K562 (cell line): ENCODE data around the gene PTTG1IP. TPM values are rescaled to one million over a fixed set of nuclear protein-coding genes. Genes with fewer than 3 reads are reported as not detected.
A peak's percentile ranks its signal among the peaks of the same experiment; 100 is the strongest.

ENCODE experiments used
- DIDO1 ChIP-seq: fragments of 450-650 bp; IDR thresholded peaks from 2 replicates; pipeline ENCODE4 v1.6.1; 2016; ENCODE audit warnings: low read depth, missing biosample characterization, missing genetic modification characterization
- DMBX1 ChIP-seq: fragments of 250-450 bp; sonication (Bioruptor Pico); IDR thresholded peaks from 2 replicates; pipeline ENCODE4 v1.8.0; 2022; ENCODE audit warnings: inconsistent platforms, mild to moderate bottlenecking, moderate library complexity, borderline replicate concordance
- FOXM1 ChIP-seq, 2 experiments: fragments of 450-650 bp in 1 of 2; sonication (generic) in 1 of 2; formaldehyde crosslinking in 1 of 2; IDR thresholded peaks; 2 replicates each; pipeline versions ENCODE4 v1.6.1 to v1.9.0; 2017 to 2022; ENCODE audit warnings: low read depth in 2 of 2, mild to moderate bottlenecking in 2 of 2, missing genetic modification reagents in 1 of 2, moderate library complexity in 1 of 2
- HOXB6 ChIP-seq: fragments of 250-450 bp; sonication (Bioruptor Pico); IDR thresholded peaks from 2 replicates; pipeline ENCODE4 v1.5.1; 2022; ENCODE audit warnings: mild to moderate bottlenecking, borderline replicate concordance
- NCOR1 ChIP-seq: fragments of 450-650 bp; IDR thresholded peaks from 2 replicates; pipeline ENCODE4 v1.6.1; 2016; ENCODE audit warnings: mild to moderate bottlenecking, moderate library complexity
- NFATC3 ChIP-seq: fragments of 450-650 bp; IDR thresholded peaks from 2 replicates; pipeline ENCODE4 v1.6.1; 2017; ENCODE audit warnings: mild to moderate bottlenecking
- SLC30A9 ChIP-seq: fragments of 250-450 bp; sonication (Bioruptor Pico); IDR thresholded peaks from 2 replicates; pipeline ENCODE4 v1.8.0; 2022; ENCODE audit warnings: mild to moderate bottlenecking, moderate library complexity
- SPI1 ChIP-seq: IDR thresholded peaks from 2 replicates; pipeline ENCODE4 v1.6.1; 2011; ENCODE audit warnings: low read depth, low read length, control low read depth, borderline replicate concordance
- STAT5A ChIP-seq: IDR thresholded peaks from 2 replicates; pipeline ENCODE4 v1.6.1; 2012; ENCODE audit warnings: low read length, inconsistent platforms, borderline replicate concordance
- TCF3 ChIP-seq: sonication (generic); formaldehyde crosslinking; IDR thresholded peaks from 2 replicates; pipeline ENCODE4 v1.4.0; 2020; ENCODE audit warnings: mild to moderate bottlenecking, missing genetic modification reagents
- TRIM24 ChIP-seq, 2 experiments: fragments of 450-650 bp; IDR thresholded peaks; 2 replicates each; pipeline ENCODE4 v1.6.1; 2016
- ZBTB1 ChIP-seq: sonication (generic); formaldehyde crosslinking; IDR thresholded peaks from 2 replicates; pipeline ENCODE4 v1.8.1; 2023; ENCODE audit warnings: missing genetic modification reagents, low read depth, mild to moderate bottlenecking, borderline replicate concordance
- ZNF12 ChIP-seq: sonication (generic); formaldehyde crosslinking; IDR thresholded peaks from 2 replicates; pipeline ENCODE4 v1.4.0; 2020; ENCODE audit warnings: mild to moderate bottlenecking, missing genetic modification reagents
- ZNF174 ChIP-seq: fragments of 250-450 bp; sonication (Bioruptor Pico); IDR thresholded peaks from 2 replicates; pipeline ENCODE4 v1.4.0; 2020; ENCODE audit warnings: mild to moderate bottlenecking
- ZNF354B ChIP-seq: fragments of 250-450 bp; sonication (Bioruptor Pico); IDR thresholded peaks from 2 replicates; pipeline ENCODE4 v1.4.0; 2020
- ZNF41 ChIP-seq: fragments of 250-450 bp; sonication (Bioruptor Pico); conservative IDR thresholded peaks from 2 replicates; pipeline ENCODE4 v1.4.0; 2020; ENCODE audit warnings: mild to moderate bottlenecking
- ZNF589 ChIP-seq: fragments of 200-800 bp; sonication (Bioruptor generic); IDR thresholded peaks from 2 replicates; pipeline ENCODE4 v1.6.1; 2016; ENCODE audit warnings: low read depth, missing genetic modification characterization, missing compliant biosample characterization
- polyA plus RNA-seq, 8 experiments: library from polyadenylated mRNA; depleted of rRNA in 4 of 8; stranded (reverse) in 5 of 8; unstranded in 3 of 8; fragments of >200 nt; fragmentation: Nextera tagmentation in 2 of 8; fragmentation: Illumina TruSeq in 1 of 8; extraction: Ambion mirVana in 2 of 8; extraction: Trizol in 1 of 8; gene quantifications; 2 replicates each; pipeline versions ENCODE4 v1.2.1 to v1.2.3, GENCODE V29; 2011 to 2014; ENCODE audit warnings: inconsistent platforms in 1 of 8, missing spikeins in 1 of 8
- total RNA-seq, 7 experiments: library from RNA; depleted of rRNA in 6 of 7; stranded (reverse); fragments of >200 nt in 6 of 7; fragmentation: Illumina TruSeq in 2 of 7; extraction: Trizol in 2 of 7; gene quantifications; 2 replicates each; pipeline versions ENCODE4 v1.2.1 to v1.2.3, GENCODE V29; 2011 to 2021; ENCODE audit warnings: low replicate concordance in 1 of 7
- TF ChIP-seq, protein P1 (sequence below): fragments of 450-650 bp; IDR thresholded peaks from 2 replicates; pipeline ENCODE4 v1.6.1; 2016; ENCODE audit warnings: low read depth, mild to moderate bottlenecking, moderate library complexity
- TF ChIP-seq, protein P2 (sequence below): sonication (generic); IDR thresholded peaks from 2 replicates; pipeline ENCODE4 v1.6.1; 2016
- TF ChIP-seq, protein P3 (sequence below), 2 experiments: fragments of 450-650 bp; IDR thresholded peaks; 2 replicates each; pipeline ENCODE4 v1.6.1; 2018; ENCODE audit warnings: mild to moderate bottlenecking in 2 of 2, low read depth in 1 of 2; ENCODE audit not compliant: partially characterized antibody in 2 of 2
- TF ChIP-seq, protein P4 (sequence below): sonication (generic); formaldehyde crosslinking; IDR thresholded peaks from 2 replicates; pipeline ENCODE4 v1.8.0; 2023; ENCODE audit warnings: mild to moderate bottlenecking, missing genetic modification reagents

The PTTG1IP gene
- total and polyA plus RNA-seq, 9 of the 15 experiments (the other 6 are each of a cell fraction or from before 2014, with no cell fraction given): 5.0 to 99.3 (median 82.4) TPM

DNA sequence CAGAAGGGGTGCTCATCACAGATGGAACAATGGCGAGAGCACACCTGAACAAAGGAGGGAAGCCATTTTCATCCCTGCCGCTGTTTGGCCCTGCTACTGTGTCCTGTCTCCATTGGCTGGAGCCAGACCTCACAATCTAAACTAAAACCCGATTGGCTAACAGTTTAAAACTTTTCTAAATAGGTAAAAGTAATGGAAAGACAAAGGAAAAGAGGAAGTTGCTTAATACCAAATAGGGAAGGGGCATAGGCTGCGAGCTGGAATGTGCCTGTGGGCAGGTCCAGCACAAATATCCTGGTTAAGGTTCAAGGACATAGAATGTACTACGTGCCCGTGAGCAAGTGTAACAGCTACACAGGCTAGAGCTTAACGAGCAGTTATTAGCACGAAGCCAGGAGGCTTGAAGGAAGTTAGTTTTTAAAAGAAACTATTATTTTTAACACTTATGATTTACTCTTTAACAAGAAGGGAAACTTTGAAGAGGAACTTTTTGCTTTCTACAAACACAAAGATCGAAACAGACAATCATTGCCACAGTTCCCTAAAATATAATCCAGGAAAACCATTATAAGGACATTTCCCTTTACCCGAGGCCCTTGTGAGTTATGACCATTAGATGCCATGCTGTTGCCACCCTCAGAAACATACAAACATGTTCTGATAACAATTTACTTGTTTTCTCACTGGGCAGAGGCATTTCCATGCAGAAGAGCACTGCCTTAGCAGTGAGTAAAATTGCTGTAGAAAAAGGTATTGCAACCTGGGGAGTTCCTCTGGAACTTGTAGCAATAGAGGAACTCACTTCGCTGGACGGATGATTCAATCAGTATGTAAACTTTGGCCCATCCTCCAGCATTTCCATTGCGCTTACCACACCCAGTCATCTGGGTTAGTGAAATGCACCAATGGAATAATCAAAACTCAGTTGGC is 4.8 kb upstream of the PTTG1IP start (continued):
- TF ChIP-seq TRIM24 (IDR thresholded peaks at IDR 0.05): peak; percentile 76 to 87; a peak in 3 of 4 replicates
- 0 out of 2 replicates have a peak, but pooled peaks have one; percentile 11 for TF ChIP-seq STAT5A
- TF ChIP-seq, protein P1, sequence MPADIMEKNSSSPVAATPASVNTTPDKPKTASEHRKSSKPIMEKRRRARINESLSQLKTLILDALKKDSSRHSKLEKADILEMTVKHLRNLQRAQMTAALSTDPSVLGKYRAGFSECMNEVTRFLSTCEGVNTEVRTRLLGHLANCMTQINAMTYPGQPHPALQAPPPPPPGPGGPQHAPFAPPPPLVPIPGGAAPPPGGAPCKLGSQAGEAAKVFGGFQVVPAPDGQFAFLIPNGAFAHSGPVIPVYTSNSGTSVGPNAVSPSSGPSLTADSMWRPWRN: peak; percentile 14; the same call in 1 of the 2 replicates
- TF ChIP-seq DIDO1 (tag): no peak
- no peak for TF ChIP-seq ZNF354B (CRISPR knock-in tag)
- TF ChIP-seq HOXB6: no peak
- TF ChIP-seq ZNF12 (CRISPR knock-in tag): no peak
- TF ChIP-seq, protein P2, sequence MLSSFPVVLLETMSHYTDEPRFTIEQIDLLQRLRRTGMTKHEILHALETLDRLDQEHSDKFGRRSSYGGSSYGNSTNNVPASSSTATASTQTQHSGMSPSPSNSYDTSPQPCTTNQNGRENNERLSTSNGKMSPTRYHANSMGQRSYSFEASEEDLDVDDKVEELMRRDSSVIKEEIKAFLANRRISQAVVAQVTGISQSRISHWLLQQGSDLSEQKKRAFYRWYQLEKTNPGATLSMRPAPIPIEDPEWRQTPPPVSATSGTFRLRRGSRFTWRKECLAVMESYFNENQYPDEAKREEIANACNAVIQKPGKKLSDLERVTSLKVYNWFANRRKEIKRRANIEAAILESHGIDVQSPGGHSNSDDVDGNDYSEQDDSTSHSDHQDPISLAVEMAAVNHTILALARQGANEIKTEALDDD: peak; percentile 85
- TF ChIP-seq SPI1: peak; percentile 96
- peak; percentile 27; the same call in 1 of the 2 replicates for TF ChIP-seq DMBX1
- no peak for TF ChIP-seq SLC30A9 (CRISPR knock-in tag)
- no peak for TF ChIP-seq NFATC3
- TF ChIP-seq TCF3: no peak
- peak; percentile 83; the same call in 1 of the 2 replicates for TF ChIP-seq ZNF589
- TF ChIP-seq ZNF41 (CRISPR knock-in tag): peak; percentile 44; the same call in 1 of the 2 replicates
- TF ChIP-seq ZNF174 (CRISPR knock-in tag): no peak
- TF ChIP-seq, protein P3, sequence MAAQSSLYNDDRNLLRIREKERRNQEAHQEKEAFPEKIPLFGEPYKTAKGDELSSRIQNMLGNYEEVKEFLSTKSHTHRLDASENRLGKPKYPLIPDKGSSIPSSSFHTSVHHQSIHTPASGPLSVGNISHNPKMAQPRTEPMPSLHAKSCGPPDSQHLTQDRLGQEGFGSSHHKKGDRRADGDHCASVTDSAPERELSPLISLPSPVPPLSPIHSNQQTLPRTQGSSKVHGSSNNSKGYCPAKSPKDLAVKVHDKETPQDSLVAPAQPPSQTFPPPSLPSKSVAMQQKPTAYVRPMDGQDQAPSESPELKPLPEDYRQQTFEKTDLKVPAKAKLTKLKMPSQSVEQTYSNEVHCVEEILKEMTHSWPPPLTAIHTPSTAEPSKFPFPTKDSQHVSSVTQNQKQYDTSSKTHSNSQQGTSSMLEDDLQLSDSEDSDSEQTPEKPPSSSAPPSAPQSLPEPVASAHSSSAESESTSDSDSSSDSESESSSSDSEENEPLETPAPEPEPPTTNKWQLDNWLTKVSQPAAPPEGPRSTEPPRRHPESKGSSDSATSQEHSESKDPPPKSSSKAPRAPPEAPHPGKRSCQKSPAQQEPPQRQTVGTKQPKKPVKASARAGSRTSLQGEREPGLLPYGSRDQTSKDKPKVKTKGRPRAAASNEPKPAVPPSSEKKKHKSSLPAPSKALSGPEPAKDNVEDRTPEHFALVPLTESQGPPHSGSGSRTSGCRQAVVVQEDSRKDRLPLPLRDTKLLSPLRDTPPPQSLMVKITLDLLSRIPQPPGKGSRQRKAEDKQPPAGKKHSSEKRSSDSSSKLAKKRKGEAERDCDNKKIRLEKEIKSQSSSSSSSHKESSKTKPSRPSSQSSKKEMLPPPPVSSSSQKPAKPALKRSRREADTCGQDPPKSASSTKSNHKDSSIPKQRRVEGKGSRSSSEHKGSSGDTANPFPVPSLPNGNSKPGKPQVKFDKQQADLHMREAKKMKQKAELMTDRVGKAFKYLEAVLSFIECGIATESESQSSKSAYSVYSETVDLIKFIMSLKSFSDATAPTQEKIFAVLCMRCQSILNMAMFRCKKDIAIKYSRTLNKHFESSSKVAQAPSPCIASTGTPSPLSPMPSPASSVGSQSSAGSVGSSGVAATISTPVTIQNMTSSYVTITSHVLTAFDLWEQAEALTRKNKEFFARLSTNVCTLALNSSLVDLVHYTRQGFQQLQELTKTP (IDR thresholded peaks at IDR 0.05; ENCODE audit: low read depth in 1 of 2, partially characterized antibody in 2 of 2): peak in 1 of 2 experiments; percentile 65
- TF ChIP-seq, protein P4, sequence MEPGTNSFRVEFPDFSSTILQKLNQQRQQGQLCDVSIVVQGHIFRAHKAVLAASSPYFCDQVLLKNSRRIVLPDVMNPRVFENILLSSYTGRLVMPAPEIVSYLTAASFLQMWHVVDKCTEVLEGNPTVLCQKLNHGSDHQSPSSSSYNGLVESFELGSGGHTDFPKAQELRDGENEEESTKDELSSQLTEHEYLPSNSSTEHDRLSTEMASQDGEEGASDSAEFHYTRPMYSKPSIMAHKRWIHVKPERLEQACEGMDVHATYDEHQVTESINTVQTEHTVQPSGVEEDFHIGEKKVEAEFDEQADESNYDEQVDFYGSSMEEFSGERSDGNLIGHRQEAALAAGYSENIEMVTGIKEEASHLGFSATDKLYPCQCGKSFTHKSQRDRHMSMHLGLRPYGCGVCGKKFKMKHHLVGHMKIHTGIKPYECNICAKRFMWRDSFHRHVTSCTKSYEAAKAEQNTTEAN (CRISPR knock-in tag): no peak
- TF ChIP-seq NCOR1: no peak
- no peak for TF ChIP-seq ZBTB1 (CRISPR knock-in tag)
- no peak for TF ChIP-seq FOXM1 (IDR thresholded peaks at IDR 0.05; ENCODE audit: low read depth)
- TF ChIP-seq FOXM1 (CRISPR knock-in tag; IDR thresholded peaks at IDR 0.05; ENCODE audit: low read depth): no peak
